Measurements from ENCODE around the gene CENPB.
A peak's percentile ranks its signal among the peaks of the same experiment; 100 is the strongest.

The CENPB gene

DNA sequence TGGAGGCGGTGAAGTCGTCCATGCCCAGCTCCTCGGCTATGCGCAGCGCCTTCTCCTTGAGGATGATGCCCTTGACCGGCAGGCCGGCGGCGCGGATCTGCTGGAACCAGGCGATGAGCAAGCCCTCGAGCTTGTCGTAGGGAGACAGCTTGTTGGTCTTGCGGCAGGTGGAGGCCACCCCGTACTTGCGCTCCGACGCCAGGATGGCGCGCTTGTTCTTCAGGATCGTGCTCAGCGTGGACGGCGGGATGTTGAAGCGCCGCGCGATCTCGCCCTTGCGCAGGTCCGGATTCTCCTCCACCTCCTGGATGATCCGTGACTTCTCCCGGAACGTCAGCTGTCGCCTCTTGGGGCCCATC lies 435 bp downstream of the CENPB start:
- DNase-seq, result peak; percentile 45

DNA sequence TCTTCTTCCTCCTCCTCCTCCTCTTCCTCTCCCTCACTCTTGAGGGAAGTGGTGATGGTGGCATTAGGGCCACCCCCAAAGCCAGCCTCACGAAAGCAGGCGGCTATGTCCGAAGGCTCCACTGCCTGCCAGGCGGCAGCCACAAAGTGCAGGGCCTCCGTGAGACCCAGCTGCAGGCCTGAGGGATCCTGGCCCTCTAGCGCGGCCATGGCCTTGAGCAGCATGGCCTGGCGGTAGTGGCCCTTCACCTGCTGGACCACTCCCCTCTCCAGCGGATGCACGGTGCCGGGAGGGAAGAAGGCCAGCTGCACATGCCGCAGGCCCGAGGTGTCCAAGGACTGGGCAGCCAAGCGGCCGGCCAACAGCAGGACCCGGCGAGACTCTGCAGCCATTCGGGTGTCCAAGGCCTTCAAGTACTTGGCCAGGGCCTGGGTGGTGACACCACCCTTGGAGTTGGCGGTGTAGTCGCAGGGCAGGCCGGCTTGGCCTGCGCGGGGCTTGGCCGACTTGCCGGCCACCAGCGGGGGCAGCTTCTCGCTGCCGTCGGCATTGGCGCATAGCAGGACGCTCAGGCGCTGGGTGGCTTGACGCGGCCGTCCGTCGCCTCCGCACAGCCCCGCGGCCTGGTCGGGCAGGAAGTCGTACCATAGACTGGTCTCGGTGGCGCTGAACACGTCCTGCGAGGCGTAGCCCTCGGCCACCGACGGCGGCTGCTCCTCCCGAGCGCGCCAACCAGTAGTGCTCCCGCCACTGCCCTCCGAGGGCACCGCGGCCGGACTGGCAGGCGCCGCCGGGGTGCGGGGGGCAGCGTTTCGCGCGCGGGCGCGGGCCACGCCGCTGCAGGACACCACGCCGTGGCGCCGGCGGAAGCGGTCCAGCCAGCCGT lies 1.1 kb downstream of the CENPB start:
- no peak for DNase-seq

DNA sequence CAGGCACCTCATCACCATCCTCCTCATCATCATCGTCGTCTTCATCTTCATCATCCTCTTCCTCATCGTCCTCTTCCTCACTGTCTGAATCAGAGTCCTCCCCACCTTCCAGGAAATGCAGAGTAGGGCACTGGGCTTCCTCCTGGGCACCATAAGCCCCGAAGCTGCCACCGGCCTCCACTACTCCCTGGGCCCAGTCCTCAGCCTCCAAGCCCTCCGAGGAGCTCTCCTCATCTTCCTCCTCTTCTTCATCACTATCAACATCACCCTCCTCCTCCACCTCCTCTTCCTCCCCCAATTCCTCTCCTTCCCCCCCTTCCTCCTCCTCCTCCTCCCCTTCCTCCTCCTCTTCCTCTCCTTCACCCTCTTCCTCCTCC lies 1.7 kb downstream of the CENPB start:
- DNase-seq, result no peak

DNA sequence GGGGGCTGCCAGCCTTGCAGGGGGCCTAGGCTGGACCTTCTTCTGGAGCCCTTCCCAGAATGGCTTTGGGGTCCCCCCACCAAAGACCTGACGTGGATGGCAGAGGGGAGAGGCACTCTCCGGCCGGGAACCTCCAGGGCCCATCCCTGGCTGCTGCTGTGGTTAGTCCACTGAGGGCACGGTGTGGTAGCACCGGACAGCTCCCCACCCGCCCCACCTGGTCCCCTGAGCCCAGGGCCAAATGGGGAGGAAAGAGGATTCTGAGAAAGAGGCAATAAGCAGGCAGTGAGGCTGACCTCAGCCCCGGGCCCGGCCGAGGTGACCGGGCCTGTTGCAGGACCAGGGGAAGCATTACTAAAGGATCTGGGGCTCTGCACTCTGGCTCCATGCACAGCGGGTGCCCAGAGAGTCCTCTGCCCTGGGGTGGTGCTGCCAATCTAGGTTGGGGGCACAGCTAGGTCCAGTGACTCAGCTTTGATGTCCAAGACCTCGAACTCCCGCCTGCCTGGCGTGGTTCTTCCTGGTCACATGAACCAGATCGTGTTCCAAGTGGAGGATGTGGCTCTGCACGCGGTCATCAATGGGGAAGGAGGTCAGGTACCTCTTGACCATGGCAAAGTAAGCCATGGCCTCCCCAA lies 2.2 kb downstream of the CENPB start:
- no peak for DNase-seq

DNA sequence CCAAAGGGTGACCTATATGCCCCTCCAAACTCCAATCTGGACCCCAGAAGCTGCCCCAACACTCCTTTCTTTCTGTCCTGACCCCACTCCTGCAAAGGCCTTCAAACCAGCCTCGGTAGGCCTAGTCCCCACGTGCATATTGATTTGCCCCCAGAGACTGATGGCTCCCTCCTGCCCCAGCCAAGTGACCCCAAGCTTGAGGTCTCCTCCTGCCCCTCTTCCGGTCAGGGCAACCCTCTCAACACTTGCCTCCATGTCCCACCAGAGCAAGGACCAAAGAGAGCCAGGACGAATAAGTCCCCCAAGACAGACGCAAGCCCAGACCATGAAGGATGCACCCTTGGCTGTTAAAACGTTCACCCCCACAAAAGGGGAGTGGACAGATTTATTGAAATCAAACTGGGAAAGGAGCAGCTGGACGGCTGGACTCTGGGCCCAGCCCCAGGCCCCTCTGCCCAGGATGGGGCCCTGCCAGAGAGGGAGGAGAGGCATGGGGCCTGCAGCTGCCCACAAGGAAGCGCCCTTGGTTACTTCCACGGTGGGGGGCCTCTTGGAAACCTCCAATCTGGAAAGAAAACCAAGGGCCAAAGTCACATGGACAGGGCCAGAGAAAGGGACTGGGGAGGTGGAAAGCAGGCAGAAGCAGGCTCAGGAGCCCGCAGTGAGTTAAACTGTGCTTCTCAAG lies 2.9 kb downstream of the CENPB start:
- DNase-seq, result no peak

DNA sequence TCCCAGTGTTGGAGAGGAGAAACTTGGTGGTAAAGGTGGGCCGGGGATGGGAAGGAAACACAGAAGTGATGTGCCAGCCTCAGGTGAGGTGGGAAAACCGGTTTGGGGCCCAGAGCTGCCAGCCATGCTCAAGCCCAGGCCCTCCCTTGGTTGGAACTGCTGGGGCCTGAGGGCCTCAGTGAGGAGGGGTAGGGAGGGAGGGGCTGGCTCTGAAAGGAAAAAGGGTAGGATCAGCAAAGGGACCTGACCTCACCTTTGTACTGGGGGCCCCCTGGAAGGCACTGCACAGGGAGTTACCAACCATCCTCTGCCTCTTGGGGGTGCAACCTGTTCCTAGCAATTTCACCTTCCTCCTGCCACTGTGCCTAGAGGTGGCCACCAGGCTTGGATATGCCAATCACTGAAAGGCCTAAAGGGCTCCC lies 3.5 kb downstream of the CENPB start:
- DNase-seq, result no peak

DNA sequence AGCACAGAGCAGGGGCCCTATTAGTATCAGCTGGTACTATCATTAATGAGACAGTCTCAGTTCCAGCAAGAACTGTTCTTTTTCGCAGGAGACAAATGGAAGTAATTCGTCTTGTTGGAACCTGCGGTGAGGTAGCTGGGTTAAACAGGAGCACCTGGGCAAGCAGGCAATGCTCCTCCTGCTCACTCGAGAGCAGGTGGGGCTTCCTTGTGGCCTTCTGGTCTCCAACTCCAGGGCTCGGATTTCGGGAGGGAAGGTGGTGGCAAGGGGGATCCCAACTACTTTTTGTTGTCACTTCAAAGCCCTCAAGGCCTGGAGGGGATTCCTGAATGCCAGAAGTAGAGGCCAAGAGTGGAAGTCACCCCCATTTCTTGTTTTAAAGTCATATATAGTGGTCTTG lies 3.9 kb downstream of the CENPB start:
- DNase-seq, result no peak

DNA sequence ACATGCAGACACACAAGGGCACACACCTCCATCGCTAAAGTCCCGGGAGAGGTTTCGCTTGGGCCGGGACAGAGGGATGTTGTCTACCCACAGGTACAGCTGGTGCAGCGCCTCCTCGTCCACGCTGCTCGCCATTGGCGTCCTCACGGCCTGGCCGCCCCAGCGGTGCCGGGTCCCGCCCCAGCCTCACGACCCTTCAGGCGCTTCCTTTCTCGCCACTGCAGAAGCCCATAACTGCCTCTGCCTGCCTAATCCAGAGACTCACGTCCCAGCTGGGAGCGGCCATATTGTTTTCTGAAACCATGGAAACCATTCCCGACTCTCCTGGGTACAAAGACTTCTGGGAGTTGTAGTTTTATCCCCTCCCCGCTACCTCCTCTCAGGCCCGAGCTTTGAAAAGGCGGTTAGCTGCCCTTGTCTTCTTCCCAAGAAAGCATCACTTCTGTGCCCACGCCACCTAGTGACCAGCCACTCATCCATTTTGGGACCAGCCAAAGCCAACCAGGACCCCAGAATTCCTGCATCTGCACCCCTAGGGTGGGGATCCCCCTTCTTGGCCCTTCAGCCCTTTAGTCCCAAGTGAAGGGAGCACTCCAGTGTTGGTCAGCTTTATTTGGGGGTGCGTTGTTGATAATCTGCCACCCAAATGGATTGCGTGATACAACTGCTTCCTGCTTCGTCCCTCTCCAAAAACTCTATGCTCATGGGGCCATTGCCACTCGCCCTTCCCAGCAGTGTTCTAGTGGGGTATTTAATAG lies 5.2 kb downstream of the CENPB start, which contains the start of gene SPEF1:
SPEF1 (minus strand) TSS at position 296 of the 758 bp plus-strand sequence; CDS start at position 135, 161 bp downstream.
- peak; percentile 68 for DNase-seq

DNA sequence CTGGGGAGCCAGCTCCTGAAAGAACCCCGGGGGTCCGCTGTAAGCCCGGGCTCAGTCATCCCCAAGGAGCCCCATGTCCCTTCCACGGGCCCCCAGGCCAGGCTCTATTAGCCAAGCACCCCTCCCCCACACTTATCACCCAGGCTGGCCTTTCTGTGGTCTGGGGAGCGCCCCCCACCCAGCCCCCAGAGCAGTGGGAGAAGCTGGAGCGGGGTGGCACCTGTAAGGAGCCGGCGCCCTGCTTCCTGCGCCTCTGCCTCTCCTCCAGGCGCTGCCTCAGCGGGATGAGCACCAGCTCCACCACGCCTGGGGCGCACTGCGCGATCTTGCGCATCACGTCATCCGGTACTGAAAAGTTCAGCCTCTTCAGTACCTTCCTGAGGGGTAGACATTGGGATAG lies 7.6 kb downstream of the CENPB start:
- DNase-seq, result no peak

DNA sequence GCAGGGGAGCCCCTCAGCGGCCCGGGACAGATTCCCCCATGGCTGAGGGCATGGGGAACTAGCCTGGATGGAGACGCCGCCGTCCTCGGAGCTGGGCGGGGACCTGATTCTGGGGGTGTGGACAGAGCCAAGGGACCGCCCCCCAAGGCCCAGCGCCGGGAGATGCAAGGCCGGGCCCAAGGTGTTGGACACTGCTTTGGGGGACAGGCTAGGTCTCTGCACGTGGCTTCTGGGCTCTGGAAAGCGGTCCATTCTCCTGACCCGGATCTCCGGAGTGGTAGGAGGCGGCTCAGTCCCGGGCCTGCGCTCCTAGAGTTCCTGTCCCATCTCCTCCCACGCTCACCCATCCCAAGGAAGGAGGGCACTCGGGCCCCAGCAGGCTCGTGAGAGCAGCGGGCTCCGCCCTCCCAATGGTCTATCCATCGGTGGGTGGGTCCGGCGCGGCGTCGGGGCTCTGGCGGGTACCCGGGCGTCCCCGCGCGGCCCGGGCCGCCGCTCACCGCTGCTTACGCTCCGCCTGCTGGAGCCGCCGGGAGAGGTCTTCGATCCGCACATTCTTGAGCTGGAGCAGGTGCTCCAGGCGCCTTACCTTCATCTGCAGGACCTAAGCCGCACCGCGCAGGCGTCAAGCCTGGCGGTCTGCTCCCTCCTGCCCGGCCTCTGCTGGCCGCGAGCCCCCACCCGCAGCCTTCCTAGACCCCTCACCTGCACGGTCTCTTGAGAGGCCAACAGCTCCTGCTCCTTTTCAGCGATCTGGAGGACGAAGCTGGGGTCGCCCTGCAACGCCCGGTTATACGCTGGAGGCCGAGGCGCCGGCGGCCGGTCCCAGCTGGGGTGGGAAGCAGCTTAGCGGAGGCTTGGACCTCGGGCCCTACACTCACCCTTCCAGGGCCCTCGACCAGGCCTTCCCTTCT lies 8.6 kb downstream of the CENPB start:
- peak; percentile 50 for DNase-seq

DNA sequence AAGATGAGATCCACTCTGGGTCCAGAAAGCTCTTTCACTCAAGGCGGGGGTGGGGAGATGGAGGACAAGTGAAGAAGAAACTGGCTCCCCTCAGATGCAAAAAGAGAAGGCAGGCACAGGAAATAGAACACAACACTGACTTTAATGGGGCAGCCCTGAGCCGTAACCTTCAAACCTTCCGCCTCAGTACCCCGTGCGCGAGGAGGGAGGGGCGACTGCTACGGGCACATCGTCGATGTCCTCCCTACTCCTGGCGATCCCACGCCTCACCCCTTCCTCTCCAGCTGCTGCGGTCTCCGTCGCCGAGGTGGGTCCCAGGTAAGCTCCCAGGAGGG lies 9.2 kb downstream of the CENPB start:
- DNase-seq, result no peak

DNA sequence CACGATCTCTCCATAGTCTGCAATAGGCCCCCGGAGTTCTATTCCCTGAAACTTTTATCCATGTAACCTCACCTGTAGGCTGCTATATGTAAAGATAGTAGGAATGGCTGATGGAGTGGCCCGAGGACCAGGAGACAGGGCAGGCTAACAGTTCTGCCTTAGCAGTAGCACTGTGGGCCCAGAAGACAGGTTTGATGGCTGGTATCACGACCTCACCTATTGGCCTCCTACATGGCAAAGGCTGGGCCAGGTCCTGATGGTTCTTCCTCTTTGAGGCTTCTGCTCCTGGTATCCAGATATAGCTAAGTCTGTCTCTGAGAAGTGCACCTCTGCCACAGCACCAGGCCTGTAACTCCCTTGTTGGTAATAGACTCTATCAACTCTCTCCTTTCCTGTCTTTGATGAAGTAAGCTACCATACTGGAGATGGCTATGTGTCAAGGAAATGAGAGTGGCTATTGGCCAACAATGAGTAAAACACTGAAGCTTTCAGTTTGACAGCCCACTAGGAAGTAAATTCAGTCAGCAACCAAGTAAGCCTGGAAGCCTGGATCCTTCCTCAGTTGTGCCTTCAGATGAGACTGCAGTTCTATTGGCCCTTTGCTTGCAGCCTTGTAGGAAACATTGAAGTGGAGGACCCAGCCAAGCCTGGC lies 11.0 kb downstream of the CENPB start:
- DNase-seq, result no peak

DNA sequence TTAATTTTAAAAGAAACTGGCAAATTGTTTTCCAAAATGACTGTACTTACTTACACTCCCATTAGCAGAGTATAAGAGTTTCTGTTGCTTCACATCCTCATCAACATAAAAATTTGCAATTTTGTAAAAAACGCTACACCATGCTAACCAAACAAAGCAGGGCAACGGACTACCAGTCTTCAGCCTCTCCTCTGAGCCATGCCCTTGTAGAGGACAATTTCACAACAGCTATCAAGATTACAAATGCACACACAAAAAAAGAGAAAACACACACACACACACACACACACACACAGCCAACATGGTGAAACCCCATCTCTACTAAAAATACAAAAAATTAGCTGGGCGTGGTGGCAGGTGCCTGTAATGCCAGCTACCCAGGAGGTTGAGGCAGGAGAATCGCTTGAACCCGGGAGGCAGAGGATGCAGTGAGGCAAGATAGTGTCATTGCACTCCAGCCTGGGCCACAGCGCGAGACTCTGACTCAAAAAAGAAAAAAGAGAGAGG lies 14.9 kb downstream of the CENPB start:
- no peak for DNase-seq

DNA sequence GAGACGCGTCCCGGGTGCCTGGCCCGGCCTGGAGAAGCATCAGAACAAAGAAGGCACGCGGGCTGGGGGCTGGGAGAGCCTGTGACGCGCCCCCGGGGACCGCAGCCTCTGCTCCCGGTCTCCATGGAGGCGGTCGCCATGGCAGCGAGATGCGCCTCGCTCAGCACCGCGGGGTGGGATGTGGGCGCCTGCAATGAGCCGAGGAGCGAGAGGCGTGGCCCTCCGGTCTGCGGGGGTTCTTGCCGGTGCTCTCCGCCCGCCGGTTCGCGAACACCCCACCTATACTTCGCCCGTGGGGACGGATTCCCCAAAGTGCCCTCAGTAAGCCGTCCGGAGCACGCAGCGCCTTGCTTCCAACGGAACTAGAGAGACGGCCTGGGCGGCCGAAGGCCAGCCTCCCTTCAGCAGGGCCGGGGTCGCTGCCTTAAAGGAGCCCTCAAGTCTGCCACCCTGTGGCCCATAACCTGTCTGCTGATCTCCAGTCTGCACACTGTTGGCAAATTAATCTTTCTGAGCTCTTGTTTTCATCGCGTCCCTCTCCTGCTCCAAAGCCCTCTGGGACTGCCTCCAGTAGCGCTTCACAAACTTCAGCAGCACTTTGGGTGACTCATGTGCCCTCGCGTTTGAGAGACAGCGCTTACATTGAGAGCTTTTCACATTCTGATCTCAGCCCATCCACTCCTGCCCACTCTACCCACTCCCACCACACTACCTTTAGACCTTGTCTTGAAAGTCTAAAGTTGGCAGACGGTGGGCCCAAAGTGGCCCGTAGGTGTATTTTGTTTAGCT lies 18.0 kb downstream of the CENPB start:
- peak; percentile 88 for DNase-seq

DNA sequence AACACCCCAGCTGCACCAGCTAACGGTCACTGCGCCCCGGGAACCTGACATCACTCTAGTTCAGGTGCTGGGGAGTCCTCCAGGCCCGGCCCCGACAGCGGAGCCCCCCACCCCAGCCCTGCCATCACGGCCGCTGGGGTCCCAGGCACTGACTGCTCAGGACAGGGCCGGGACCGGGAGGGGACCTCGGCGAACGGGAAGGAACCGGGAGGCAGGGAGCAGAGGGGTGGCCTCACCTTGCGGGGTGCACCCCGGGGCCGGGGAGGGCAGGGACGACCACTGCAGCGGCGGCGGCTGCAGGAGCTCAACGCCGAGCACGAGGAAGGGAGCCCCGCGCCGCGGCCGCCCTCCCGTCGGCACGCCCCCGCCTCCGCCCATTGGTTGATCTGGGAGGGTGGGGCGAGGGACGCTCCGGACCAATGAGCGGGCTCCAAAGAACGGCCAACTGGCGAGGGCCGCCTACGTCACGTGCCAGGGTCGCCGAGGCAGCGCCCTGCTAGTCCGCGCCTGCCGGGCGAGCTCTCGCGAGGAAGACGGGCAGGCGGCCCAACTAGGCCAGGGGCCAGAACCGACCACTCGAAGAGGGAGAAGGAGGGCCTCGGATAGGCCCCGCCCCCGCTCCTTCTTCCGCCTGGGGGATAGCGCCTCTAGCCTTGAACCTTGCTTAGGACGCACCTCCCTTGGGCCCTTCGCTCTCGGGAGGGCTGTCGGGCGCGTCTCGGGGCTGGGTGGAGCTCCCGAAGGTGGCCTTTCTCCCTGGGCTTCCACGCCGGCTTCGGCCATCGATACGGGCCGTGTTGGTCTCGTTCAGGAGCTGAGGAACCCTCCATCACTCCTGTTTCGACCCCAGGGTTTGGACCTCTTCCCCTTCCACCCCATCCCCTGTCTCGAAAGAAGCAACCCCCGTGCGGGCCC lies 18.9 kb downstream of the CENPB start, which contains the start of gene ADISSP:
ADISSP (minus strand) TSS at position 327 of the 915 bp plus-strand sequence. CDS start 7,653 bp downstream, outside the sequence.
- peak; percentile 98 for DNase-seq

DNA sequence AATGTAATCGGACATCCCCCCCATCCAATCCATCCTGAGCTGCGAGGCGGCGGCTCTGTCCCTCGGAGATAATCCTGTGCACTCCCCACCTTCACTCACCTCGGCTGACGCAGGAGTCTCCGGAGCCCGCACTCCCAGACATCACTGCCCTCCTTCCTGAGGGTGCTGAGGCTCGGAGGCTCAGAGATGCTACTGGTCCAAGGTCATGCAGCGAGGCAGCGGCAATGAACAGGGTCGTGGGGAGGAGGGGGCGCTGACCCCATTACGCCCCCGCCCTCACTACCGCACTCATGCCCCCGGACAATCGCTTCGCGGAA lies 19.5 kb downstream of the CENPB start:
- no peak for DNase-seq

DNA sequence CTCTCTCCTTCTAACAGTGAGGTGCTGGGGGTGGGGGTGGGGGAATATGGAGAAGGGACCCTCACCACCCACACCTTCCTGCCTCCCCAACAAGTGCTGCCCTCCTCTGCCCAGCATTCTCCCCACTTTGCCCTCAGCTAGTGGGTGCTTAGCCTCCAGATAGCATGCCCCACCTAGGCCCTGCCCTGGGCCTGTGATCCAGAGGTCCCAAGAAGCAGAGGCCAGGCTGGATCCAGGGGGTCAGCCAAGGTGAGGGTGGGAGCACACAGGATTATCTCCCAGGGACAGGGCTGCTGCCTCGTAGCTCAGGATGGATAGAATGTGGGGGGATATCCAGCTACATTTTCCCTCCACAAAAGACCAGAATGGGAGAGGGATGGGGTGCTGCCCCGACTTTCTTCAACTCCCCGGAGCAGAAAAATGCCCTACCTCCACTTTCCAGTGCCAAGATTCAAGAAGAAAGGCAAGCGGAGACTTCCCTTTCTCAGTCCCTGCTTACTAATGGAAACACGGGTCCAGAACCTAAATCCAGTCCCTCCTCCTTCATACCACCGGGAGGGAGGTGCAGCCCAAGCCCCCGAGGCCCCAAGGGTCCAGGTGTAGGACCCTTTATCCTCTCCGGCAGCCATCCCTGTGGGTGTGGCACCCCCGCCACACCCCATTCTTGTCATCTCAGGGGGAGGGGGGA lies 20.0 kb downstream of the CENPB start:
- no peak for DNase-seq

DNA sequence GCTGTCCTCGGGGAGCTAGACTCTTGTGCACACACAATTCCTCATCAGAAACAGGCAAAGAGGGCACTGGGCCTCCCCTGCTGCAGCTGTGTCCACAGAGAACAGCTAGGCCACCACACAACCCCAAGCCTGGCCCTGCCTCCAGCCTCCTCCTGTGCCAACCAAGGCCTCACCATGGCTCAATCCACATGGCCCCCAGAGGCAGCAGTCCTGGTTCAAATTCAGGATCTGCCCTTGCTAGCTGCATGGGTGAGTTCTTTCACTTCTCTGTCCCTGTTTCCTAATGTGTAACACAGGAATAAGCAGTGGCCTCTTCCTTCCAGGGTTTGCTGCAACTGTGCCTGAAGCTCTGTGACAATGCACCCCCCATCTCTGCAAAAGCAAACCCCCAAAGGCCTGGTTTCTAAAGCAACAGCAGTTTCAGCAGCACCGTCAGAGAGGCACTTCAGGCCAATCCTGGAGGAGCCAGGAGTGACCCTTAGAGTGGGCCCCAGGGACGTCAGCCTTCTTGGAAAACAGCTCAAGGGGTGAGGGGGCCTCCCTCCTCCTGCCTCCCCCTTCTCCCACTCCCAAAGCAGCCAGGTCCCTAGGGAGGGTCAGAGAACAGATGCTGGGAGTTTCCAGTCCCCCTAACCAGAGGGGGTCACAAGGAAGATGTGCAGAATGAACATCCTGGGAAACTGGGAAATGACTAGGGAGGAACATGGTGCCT lies 21.2 kb downstream of the CENPB start:
- no peak for DNase-seq
